Neuron (in vitro differentiated cells): ENCODE data around the gene NEDD8.
"Not testable (repeated sequence)": the region's sequence is repeated elsewhere in the genome, so short reads cannot be mapped to it uniquely, and the experiment has no call there.

Experiments used
- H2AFZ ChIP-seq: one replicate; pipeline ENCODE4 v1.6.1; 2013; ENCODE audit warnings: low read depth, mild to moderate bottlenecking, inconsistent platforms, low read length, moderate library complexity
- H3K27me3 ChIP-seq: one replicate; pipeline ENCODE4 v1.6.1; 2013; ENCODE audit warnings: low read length; ENCODE audit not compliant: insufficient read depth
- H3K36me3 ChIP-seq: one replicate; pipeline ENCODE4 v1.6.1; 2013; ENCODE audit warnings: low read length; ENCODE audit not compliant: insufficient read depth
- H3K4me1 ChIP-seq: one replicate; pipeline ENCODE4 v1.6.1; 2013; ENCODE audit warnings: low read length; ENCODE audit not compliant: insufficient read depth
- H3K4me3 ChIP-seq: 2 replicates; pipeline ENCODE4 v1.5.1; 2013; ENCODE audit warnings: mild to moderate bottlenecking, low read length, moderate library complexity
- H3K9me3 ChIP-seq: one replicate; pipeline ENCODE4 v1.6.1; 2013; ENCODE audit warnings: low read length

NEDD8 gene

DNA sequence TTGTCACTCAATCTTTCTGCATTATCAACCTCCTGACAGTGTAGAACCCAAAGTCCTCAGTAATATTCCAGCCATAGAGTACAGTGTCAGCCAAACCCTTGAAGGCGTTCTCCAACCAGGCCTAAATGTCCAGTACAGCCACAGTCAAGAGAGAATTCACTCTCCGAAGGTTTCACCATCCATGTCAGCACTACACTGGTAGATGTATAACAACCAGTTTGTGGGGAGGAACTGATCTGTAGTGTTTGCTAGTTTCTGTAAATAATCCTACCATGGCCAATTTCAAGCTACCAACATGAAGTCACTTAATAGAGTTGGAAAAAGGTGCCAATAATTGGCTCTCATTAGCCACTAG, 15.8 kb downstream of the NEDD8 start:
- peak overlapping the region; percentile 73 for H3K4me3 ChIP-seq
- peaks cover 12% of the 10 kb centered on the region for H3K36me3 ChIP-seq

DNA sequence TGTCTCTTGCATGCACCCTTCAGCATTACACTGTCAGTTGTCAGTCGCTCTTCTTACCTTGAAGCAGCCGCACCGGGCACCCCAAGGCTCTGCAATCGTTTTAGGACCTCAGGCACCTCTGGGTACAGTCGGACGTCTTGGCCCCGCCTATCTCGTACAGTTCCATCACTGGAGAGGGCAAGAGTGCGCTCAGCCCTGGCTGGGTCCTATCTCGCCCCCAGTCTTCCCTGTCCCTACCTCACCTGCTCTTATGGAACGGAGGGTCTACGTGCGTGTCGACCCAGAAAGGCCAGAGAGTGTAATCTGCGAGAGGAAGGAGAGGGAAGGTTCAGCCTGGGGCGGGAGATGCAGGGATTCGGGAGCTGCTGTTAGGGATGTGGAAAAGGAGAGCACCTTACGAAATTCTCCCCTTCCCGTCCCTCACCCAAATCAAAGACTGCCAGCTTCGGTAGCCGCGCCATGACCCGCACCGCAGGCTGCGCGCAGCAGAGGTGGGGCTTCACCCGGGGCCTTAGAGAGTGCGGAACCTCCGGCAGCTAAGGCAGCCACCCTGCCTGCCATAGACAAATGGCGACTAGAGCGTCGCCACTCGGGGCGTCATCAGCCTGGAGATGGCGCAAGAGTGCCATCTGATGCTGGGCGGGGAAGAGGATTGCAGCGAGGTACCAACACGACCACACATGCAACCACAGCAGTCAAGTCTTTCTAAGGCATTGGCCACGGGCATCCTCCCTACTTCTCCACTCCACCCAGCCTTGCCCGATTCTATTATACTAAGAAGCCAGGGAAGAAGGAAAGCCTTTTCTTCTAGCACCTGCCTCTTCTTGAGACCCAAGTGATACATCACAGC, 16.4 kb downstream of the NEDD8 start, which contains the start of gene MDP1:
Gene MDP1, minus strand, starts transcription at position 572 of the 850 bp plus-strand sequence. Its CDS starts 111 bp downstream, at position 461.
- Histone ChIP-seq H3K27me3 (no peaks in the 10 kb centered on the region), H3K9me3 (no peaks in the 10 kb centered on the region), H3K36me3 (peaks cover 14% of the 10 kb centered on the region), H3K4me3 (peak within 1 kb of the TSS; percentile 73), H2AFZ (peak within 1 kb of the TSS; percentile 7), H3K4me1 (peaks cover 20% of the 10 kb centered on the region)

More for the DNA sequence above, 15.8 kb downstream of the NEDD8 start:
- Histone ChIP-seq H3K27me3 (no peaks in the 10 kb centered on the region), H3K9me3 (no peaks in the 10 kb centered on the region), H3K4me1 (peaks cover 20% of the 10 kb centered on the region), H2AFZ (no peak overlapping the region)

DNA sequence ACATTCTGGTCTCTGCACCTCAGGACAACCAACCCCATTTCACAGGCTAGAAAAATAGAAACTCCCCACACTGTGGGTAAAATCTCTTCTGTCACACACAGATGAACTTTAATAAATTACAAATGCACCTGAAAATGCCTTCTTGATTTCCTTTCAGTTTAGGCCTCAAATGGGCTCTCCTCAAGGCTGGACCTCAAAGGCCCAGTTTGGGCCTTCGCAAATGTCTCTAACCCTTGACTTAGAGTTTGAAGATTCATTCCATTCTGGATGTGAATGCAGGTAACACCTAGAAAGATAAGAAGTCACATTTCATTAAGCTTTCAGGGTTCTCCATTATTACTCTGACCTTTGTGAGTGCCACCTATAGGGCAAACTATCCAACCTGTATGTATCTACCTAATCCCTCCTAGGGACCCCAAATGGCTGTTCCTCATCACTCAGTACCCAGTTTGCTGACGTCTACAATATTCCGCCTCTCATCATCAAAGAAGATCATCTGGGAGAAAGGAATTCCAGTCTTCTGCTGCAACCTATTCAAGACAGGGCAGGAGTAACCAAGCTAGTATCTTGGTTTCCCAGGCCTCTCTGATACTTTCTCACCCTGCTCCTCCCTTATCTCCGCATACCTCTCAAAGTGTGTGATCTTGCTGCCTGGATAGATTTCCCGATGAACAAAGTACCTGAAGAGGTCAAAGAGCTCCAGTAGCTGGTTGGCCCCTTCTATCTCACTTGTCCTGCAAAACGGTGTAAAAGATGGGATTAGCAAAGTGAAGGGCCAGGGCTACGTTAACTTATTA, 18.1 kb downstream of the NEDD8 start:
- Histone ChIP-seq H3K9me3 (no peaks in the 10 kb centered on the region), H3K4me3 (peak overlapping the region; percentile 78), H3K27me3 (no peaks in the 10 kb centered on the region), H2AFZ (no peak overlapping the region), H3K4me1 (peaks cover 20% of the 10 kb centered on the region), H3K36me3 (peaks cover 30% of the 10 kb centered on the region)

DNA sequence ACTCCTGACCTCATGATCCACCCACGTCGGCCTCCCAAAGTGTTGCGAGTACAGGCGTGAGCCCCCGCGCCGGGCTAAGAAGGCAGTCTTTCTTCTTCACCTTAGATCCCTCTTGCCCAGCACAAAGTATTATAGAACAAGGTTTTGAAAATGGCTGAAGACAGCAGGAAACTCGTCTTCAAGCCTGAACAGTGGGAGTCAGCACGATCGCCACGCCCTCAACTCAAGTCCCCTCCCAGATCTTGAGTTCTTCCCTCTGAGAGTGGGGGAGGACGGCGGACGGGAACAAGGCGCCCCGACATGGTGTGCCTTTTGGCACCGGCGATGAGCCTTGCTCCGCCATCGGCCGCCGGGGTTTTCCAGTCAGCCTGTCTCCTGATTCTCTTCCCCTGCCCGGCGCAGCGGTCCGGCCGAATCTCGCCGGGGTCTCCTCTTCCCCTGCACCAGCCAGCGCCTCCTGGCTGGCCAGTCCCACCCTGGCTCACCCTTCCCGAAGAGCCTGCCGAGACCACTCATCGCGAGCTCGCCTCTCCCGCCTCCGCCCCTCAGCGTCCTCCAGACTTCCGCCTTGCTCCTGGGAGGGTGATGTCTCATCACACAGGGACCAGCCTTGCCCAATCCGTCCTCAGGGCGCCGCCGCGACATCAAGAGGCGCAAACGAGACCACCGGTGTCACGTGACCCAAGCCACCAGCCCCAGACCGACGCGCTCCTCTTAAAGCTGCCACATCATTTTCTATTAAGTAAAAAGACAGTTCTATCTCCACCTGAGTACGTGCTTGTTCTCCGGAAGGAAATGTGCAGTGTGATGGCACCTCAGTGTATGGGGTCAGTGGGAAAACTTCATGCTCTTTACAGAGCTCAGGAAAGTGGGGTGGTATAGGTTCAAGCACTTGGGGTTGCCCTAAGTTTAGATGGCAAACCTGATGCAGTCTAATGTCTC, 19.0 kb downstream of the NEDD8 start, which contains the start of gene CHMP4A:
Gene CHMP4A, minus strand, starts transcription at position 565 of the 942 bp plus-strand sequence. Its CDS starts 49 bp downstream, at position 516.
- H3K4me1 ChIP-seq: peaks cover 20% of the 10 kb centered on the region
- peaks cover 35% of the 10 kb centered on the region for H3K36me3 ChIP-seq
- H3K9me3 ChIP-seq: no peaks in the 10 kb centered on the region
- H2AFZ ChIP-seq: peak within 1 kb of the TSS; percentile 21
- H3K27me3 ChIP-seq: no peaks in the 10 kb centered on the region
- peak within 1 kb of the TSS; percentile 78 for H3K4me3 ChIP-seq

DNA sequence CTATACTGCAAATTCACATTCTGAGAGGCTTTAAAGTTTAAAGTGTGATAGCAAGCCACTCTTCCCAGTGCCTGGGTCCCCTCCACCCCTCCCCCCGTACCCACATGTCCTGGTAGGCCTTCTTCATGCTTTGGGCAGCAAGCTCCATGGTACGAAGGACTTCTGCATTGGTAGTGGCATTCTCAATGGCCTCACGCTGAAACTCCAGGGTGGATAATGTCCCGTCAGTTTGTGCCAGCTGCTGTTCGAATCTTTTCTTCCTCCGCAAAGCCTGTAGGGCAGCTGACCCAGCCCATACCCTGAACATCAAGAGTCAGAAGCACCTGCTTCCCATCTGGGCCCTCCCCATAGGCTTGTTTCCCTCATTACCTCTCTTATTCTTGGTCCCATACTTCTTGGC, 20.9 kb downstream of the NEDD8 start:
- no peak overlapping the region for H3K4me3 ChIP-seq
- H3K4me1 ChIP-seq: peaks cover 18% of the 10 kb centered on the region
- no peak overlapping the region for H2AFZ ChIP-seq
- peaks cover 47% of the 10 kb centered on the region for H3K36me3 ChIP-seq
- H3K9me3 ChIP-seq: no peaks in the 10 kb centered on the region
- H3K27me3 ChIP-seq: no peaks in the 10 kb centered on the region

DNA sequence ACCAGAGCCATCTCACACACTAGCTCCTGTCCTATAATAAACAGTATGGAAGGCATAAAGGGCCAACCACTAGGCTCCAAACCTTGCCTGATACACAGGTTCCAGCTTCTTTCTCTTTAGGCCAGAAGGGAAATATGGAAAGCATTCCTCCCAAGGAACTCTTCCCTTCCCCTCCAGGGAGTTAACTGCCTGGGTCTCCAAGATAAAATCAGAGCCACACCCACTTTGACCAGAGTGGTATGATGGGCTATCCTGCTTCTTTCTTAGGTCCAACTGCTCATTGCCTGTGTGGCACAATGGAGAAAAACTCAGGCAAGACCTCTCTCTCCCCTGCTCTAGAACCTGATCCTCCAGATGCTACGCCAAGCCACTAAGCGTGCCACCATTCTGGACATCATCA, 24.5 kb downstream of the NEDD8 start:
- peaks cover 70% of the 10 kb centered on the region for H3K36me3 ChIP-seq
- peaks cover 4% of the 10 kb centered on the region for H3K4me1 ChIP-seq
- no peak overlapping the region for H3K4me3 ChIP-seq
- H2AFZ ChIP-seq: no peak overlapping the region
- H3K27me3 ChIP-seq: no peaks in the 10 kb centered on the region
- no peaks in the 10 kb centered on the region for H3K9me3 ChIP-seq

DNA sequence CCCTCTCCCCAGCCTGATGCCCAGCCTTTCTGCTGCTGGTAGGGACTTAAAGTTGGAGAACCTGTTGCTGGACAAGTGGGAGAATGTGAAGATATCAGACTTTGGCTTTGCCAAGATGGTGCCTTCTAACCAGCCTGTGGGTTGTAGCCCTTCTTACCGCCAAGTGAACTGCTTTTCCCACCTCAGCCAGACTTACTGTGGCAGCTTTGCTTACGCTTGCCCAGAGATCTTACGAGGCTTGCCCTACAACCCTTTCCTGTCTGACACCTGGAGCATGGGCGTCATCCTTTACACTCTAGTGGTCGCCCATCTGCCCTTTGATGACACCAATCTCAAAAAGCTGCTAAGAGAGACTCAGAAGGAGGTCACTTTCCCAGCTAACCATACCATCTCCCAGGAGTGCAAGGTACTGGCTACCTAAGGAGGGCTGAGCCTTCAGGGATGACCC, 25.0 kb downstream of the NEDD8 start:
- no peak overlapping the region for H3K4me3 ChIP-seq
- no peaks in the 10 kb centered on the region for H3K9me3 ChIP-seq
- H3K27me3 ChIP-seq: no peaks in the 10 kb centered on the region
- H3K36me3 ChIP-seq: peaks cover 70% of the 10 kb centered on the region
- no peaks in the 10 kb centered on the region for H3K4me1 ChIP-seq
- H2AFZ ChIP-seq: no peak overlapping the region

DNA sequence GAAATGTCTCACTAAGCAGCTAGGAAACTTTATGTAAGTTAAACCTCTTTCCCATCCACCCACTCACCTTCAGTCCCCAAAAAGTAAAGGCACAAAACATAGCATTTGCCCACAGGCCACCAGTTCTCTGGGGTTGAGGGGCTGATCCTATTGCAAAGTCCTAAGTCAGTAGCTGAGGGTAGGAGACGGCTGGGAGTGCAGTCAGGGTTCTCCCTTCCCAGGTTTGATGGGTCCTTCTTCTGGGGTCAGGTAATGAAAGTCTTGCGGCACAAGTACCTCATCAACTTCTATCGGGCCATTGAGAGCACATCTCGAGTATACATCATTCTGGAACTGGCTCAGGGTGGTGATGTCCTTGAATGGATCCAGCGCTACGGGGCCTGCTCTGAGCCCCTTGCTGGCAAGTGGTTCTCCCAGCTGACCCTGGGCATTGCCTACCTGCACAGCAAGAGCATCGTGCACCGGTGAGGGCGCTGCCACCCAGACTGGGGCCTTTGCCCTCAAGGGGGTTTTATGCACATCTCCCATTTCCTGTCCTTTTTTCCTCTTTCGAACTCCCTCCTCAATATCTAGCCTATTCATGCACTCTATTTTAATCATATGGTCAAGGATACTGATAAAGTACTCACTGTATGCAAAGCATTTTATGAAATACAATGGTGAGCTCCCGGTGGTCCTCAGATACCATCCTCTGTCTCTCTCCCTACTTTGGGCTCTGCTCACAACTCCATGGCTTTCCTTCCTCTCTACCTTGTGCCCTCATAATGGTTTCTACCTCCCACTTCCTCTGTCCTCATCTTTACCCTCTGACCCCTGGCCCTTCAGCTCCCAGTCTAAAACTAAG, 25.7 kb downstream of the NEDD8 start:
- Histone ChIP-seq H3K9me3 (peaks cover 3% of the 10 kb centered on the region), H2AFZ (no peak overlapping the region), H3K27me3 (no peaks in the 10 kb centered on the region), H3K4me3 (no peak overlapping the region), H3K36me3 (peaks cover 69% of the 10 kb centered on the region), H3K4me1 (no peaks in the 10 kb centered on the region)

DNA sequence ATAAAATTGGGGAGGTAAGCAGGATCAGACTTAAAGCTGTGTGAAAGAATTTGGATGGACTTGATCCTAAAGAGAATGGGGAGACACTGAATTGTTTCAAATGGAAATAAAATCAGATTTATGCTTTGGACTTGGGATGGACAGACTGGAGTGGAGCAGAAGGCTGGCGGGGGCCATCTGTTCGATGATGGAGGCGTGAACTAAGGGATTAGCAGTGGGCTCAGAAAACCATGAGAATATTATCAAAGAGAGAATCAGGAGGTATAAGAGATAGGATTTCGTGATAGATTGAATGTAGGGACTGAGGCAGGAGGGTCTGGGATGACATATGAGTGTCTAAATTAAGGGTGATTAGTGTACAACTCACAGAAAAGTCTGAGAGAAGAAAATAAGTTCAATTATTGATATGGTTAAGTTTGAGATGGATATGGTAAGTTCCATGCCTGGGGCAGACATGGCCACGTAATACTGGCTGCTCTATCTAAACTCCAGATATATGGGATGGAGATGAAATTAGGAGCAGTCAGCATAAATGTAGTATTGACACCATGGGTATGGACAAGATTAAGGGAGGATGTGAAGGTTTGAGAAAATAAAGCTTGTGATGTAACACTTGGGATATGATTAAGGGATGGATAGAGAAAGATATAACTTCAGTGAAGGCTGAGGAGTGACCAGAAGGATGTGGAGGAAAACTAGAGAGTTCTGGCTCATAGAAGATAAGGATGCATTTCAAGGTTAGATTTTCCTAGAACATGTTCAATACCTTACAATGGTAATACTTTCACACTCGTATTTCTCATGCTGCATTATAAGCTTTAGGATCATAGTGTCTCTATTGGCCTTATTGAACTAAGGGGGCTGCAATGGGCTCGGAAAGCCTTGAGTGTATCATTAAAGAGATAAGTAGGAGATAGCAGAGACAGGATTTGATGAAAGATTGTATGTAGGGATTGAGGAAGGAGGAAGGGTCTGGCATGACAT, 27.7 kb downstream of the NEDD8 start:
- H2AFZ ChIP-seq: no peak overlapping the region
- H3K4me1 ChIP-seq: no peaks in the 10 kb centered on the region
- H3K9me3 ChIP-seq: peaks cover 4% of the 10 kb centered on the region
- no peak overlapping the region for H3K4me3 ChIP-seq
- H3K27me3 ChIP-seq: no peaks in the 10 kb centered on the region
- H3K36me3 ChIP-seq: peaks cover 56% of the 10 kb centered on the region

DNA sequence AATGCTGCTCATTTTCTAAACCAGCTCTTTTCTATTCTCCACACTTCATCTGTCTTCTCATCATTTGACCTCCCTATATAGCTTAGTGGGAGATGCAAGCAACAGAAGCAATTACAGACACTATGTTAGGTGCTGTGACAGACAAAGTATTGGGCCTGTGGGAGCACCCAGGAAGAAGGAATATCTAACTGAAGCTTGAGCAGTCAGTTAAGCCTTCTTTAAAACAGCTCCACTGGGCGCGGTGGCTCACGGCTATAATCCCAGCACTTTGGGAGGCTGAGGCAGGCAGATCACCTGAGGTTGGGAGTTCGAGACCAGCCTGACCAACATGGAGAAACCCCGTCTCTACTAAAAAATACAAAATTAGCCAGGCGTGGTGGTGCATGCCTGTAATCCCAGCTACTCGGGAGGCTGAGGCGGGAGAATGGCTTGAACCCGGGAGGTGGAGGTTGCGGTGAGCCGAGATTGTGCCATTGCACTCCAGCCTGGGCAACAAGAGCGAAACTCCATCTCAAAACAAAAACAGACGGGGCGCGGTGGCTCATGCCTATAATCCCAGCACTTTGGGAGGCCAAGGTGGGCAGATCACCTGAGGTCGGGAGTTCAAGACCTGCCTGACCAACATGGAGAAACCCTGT, 28.8 kb downstream of the NEDD8 start:
- peaks cover 57% of the 10 kb centered on the region for H3K36me3 ChIP-seq
- H2AFZ ChIP-seq, H3K4me1 ChIP-seq, H3K4me3 ChIP-seq, H3K9me3 ChIP-seq, H3K27me3 ChIP-seq: not testable (repeated sequence)

DNA sequence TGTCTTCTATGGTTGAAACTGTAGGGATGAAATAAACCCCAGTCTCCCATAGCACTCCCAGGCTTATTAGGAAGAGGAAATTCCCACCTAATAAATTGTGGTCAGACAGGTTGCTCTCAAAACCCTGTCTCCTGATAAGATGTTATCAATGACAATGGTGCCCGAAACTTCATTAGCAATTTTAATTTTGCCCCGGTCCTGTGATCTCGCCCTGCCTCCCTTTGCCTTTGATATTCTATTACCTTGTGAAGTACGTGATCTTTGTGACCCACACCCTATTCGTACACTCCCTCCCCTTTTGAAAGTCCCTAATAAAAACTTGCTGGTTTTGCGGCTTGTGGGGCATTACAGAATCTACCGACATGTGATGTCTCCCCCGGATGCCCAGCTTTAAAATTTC, 29.6 kb downstream of the NEDD8 start:
- not testable (repeated sequence) for H3K9me3 ChIP-seq, H3K4me3 ChIP-seq, H2AFZ ChIP-seq, H3K4me1 ChIP-seq, H3K27me3 ChIP-seq
- H3K36me3 ChIP-seq: peaks cover 49% of the 10 kb centered on the region
